ENCODE data around the gene ACVRL1.

DNA sequence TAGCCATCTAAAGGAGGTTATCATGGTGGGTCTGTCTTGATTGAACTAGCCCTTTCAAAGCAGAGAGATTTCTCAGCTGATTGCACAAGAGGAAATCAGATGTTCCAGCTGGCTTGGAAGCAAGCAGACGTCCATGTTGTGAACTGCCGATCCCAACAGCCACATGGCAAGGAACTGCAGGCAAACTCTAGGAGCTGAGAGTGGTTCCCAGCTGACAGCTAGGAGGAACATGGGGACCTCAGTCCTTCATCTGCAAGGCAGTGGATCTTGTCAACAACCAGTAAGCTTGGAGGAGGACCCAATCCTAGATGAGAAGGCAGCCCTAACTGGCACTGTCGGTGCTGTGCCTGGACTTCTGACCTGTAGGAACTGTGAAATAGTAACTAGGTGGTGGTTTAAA, 51.9 kb downstream of the ACVRL1 start:
- TF ChIP-seq, protein P1, sequence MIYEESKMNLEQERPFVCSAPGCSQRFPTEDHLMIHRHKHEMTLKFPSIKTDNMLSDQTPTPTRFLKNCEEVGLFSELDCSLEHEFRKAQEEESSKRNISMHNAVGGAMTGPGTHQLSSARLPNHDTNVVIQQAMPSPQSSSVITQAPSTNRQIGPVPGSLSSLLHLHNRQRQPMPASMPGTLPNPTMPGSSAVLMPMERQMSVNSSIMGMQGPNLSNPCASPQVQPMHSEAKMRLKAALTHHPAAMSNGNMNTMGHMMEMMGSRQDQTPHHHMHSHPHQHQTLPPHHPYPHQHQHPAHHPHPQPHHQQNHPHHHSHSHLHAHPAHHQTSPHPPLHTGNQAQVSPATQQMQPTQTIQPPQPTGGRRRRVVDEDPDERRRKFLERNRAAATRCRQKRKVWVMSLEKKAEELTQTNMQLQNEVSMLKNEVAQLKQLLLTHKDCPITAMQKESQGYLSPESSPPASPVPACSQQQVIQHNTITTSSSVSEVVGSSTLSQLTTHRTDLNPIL (CRISPR knock-in tag; IDR thresholded peaks at IDR 0.05; ENCODE audit: low read depth) = no peak
- TF ChIP-seq RARB (CRISPR knock-in tag; IDR thresholded peaks at IDR 0.05) = no peak
- TF ChIP-seq ZFP3 (CRISPR knock-in tag; IDR thresholded peaks at IDR 0.05) = no peak
- no peak for TF ChIP-seq ZFP30 (CRISPR knock-in tag; IDR thresholded peaks at IDR 0.05)
- TF ChIP-seq, protein P2, sequence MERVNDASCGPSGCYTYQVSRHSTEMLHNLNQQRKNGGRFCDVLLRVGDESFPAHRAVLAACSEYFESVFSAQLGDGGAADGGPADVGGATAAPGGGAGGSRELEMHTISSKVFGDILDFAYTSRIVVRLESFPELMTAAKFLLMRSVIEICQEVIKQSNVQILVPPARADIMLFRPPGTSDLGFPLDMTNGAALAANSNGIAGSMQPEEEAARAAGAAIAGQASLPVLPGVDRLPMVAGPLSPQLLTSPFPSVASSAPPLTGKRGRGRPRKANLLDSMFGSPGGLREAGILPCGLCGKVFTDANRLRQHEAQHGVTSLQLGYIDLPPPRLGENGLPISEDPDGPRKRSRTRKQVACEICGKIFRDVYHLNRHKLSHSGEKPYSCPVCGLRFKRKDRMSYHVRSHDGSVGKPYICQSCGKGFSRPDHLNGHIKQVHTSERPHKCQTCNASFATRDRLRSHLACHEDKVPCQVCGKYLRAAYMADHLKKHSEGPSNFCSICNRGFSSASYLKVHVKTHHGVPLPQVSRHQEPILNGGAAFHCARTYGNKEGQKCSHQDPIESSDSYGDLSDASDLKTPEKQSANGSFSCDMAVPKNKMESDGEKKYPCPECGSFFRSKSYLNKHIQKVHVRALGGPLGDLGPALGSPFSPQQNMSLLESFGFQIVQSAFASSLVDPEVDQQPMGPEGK (CRISPR knock-in tag; IDR thresholded peaks at IDR 0.05; ENCODE audit: borderline replicate concordance) = no peak
- TF ChIP-seq TOX (CRISPR knock-in tag; IDR thresholded peaks at IDR 0.05; ENCODE audit: borderline replicate concordance) = no peak
- TF ChIP-seq CSDC2 (CRISPR knock-in tag; IDR thresholded peaks at IDR 0.05) = no peak
- TF ChIP-seq ARNTL (CRISPR knock-in tag; IDR thresholded peaks at IDR 0.05; ENCODE audit: borderline replicate concordance, low read depth) = no peak
- no peak for TF ChIP-seq ZNF565 (CRISPR knock-in tag; conservative IDR thresholded peaks at IDR 0.05; ENCODE audit: low read depth)
- TF ChIP-seq, protein P3, sequence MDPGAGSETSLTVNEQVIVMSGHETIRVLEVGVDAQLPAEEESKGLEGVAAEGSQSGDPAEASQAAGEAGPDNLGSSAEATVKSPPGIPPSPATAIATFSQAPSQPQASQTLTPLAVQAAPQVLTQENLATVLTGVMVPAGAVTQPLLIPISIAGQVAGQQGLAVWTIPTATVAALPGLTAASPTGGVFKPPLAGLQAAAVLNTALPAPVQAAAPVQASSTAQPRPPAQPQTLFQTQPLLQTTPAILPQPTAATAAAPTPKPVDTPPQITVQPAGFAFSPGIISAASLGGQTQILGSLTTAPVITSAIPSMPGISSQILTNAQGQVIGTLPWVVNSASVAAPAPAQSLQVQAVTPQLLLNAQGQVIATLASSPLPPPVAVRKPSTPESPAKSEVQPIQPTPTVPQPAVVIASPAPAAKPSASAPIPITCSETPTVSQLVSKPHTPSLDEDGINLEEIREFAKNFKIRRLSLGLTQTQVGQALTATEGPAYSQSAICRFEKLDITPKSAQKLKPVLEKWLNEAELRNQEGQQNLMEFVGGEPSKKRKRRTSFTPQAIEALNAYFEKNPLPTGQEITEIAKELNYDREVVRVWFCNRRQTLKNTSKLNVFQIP (CRISPR knock-in tag; IDR thresholded peaks at IDR 0.05; ENCODE audit: borderline replicate concordance, low read depth) = no peak
